ENCODE measurements around the gene KIF26A.

- TF ChIP-seq CTCF (IDR thresholded peaks at IDR 0.05; ENCODE audit: low read length) (no peak), EZH2 (optimal IDR thresholded peaks at IDR 0.05; ENCODE audit: low read depth, low read length) (no peak), EZH2phosphoT487 (IDR thresholded peaks at IDR 0.05; ENCODE audit: low read length) (no peak)
Observed at GRCh38 chr14:104201063-104201462, 62.7 kb downstream of the KIF26A start.
